DMS79 (cell line): ENCODE measurements around the gene SRGAP3.

ENCODE experiments used
- DNase-seq: peaks from one replicate; lab custom pipeline; 2025; lab: John Stamatoyannopoulos, UW

SRGAP3 gene

GRCh38 chr3:9047452-9048346 is 201.7 kb downstream of the SRGAP3 start:
- no peak for DNase-seq

DNA sequence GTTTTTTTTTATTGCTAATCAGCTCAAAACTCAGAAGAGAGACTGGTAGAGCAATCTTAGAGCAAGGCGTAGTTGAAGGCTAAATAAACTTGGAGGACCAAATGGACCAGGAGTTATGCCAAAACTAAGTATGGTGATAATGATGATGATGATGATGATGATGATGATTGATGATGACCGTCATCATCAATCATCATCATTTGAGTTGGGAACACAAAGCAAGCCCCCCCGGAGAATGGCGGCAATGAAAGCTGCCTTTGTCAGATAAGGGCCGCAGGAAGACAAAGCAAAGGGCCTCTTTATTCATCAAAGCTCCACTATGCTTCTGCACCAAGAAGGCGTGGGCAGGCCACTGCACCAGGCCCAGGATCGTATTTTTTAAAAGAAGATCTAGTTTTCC is 204.1 kb downstream of the SRGAP3 start:
- no peak for DNase-seq

- no peak for DNase-seq
Measured at GRCh38 chr3:9043063-9043462, 206.4 kb downstream of the SRGAP3 start.

- DNase-seq = no peak
Measured at GRCh38 chr3:9041626-9042025, 207.8 kb downstream of the SRGAP3 start.

DNA sequence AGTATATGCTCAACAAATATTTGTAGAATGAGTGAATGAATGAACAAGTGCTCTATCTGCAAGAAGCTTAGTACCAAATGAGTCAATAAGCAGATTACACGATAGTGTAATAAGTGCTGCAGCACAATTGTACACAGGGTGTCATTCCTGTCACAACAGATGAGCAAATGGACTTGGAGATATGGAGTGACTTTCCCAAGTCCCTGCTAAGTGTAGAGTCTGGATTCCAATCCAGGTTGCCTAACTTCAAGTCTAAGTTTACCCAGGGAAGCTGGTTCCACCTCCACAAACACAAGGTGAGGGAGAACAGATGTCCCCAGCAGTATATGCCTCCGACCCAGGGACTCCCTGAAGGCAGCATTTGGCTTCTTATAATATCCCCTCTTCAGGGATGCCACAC is 208.4 kb downstream of the SRGAP3 start:
- no peak for DNase-seq

DNA sequence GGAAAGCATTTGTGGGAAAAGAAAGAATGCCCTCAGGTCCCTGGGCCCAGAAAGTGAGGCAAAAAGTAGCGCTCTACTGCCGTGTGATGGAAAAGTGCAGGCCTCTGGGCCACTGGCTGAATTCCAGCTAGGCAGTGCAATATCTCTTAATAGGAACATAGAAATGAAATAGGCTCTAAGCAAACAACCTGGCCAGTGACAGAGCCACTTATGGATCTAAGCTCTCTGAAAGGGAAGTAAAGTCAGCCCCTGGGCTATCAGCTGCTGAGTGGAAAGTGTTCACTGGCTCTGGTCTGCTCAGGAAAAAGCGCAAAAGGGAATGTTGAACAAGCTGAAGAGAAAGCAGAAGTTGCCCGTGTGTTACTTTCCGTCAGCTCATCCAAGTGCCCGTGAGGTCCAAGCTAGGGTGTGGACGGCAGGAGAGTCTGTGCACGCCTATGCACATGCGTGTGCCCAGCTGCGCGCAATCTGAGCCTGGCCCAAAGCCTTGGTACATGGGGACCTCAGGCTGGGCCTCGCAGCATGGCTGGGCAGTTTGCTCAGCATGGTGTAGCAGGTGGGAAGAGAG is 212.2 kb downstream of the SRGAP3 start:
- DNase-seq = no peak

DNA sequence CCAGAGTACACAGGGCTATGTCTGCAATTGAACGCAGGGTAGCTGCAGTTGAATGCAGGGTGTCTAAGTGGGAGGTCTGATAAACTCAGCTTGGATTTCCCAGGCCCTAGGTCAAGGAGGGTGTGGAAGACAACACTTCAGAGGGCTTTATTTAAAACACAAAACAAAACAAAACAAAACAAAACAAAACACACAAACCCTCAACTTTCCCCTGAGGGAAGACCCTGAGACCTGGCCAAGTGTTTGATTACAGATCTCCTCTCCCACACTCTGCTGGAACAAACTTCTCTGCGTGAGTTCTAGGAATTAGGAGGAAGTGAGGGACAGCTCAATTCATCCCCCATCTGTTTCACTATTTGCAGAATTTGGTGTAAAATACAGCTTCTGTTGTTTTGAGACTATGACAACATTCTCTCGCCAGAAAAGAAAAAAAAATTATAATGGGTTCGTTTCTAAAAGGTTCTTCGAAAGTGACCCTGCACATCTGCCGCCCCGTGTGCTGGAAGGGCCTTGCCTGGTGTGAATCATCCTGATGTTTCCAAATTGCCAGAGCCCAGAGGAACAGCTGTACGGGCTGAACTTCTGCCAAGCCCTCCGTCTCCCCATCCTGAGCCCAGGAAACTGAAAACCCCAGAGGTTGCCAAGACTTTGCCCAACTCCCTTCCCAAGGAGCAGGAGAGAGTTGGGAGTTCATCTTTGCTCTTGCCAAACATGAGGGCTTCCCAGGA is 212.9 kb downstream of the SRGAP3 start:
- DNase-seq = no peak

GRCh38 chr3:9035961-9036360 is 213.5 kb downstream of the SRGAP3 start:
- no peak for DNase-seq

DNA sequence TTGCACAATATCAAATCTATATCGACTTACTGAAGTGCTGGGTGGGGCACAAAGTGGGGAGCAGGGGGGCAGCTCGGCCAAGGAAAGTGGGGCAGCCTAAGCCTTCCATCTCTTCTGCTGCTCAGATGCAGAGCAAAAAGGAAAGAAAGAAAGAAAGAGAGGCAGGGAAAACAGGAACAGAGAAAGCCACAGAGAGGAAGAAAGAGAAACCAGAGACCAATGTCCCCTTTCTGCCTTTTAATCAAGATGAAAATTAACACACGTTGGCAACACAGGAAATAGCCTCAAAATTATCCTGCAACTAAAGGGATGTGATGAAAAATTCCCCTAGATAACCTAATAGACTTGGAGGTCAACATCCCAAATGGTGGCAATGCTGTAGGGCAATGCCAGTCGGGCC is 214.0 kb downstream of the SRGAP3 start:
- no peak for DNase-seq

DNA sequence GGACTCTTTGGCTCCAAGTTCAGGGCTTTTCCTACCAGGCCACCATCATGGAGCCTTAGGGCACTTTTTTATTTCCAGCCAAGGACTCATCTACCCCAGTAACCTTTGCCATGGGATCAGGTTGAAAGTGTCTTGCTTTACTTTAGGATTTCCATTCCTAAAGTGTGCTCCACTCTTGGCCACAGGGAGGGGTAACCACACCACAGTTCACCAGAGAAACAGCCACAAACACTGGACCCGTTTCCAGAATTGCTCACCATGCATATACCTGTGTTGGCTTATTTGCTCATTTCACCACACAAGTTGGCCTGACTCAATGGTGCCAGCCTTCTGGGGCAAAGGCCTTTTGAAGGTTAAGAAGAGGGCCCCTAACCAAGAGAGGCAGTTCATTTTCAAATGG is 215.6 kb downstream of the SRGAP3 start:
- no peak for DNase-seq

- no peak for DNase-seq
Measured at GRCh38 chr3:9032231-9032777, 217.1 kb downstream of the SRGAP3 start.

- no peak for DNase-seq
Measured at GRCh38 chr3:9030034-9030433, 219.4 kb downstream of the SRGAP3 start.

- DNase-seq = peak; percentile 52
Measured at GRCh38 chr3:9028134-9028533, 221.3 kb downstream of the SRGAP3 start.

GRCh38 chr3:9026320-9027045 is 223.0 kb downstream of the SRGAP3 start:
- DNase-seq = no peak

DNA sequence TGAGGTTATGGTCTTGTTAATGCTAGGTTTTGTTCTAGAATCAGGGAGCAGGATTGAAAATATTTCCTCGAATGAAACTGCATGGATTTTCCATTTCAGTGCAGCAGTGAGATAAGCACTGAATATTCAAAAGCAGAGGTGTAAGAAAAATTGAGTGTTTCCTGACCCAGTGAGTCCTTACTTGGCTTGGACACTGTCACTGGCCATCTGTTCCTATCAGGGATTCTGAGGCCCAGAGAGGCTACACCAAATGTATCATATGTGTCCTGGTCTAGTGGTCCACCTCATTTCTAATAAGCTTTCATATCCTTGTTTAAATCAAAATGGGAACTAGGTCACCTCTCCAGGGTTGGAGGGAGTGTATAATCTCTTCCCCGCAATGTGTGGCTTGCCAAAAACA is 225.1 kb downstream of the SRGAP3 start:
- no peak for DNase-seq

DNA sequence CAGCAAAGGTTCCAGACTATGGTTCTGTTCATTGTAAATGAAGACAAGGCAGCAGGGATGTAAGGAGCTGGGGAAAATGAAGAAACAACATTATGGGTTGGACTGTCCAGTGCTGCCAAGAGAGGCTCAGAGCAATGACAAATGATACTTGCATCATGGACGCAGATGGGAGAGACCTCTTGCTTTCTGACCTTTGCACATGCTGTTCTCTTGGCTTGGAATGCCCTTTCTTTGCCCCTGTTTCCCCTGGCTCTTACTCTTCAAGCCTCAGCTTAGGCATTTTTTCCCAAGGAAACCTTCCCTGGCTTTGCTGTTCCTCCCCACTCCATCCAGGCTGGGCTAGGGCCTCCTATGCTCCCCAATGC is 226.2 kb downstream of the SRGAP3 start:
- no peak for DNase-seq

GRCh38 chr3:9022305-9023225 is 226.9 kb downstream of the SRGAP3 start:
- DNase-seq = no peak

- no peak for DNase-seq
Measured at GRCh38 chr3:9021271-9022009, 228.0 kb downstream of the SRGAP3 start.

- DNase-seq = no peak
Measured at GRCh38 chr3:9020426-9020825, 229.0 kb downstream of the SRGAP3 start.

- DNase-seq = no peak
Measured at GRCh38 chr3:9019259-9019961, 230.0 kb downstream of the SRGAP3 start.
